PFSK-1 (cell line): ENCODE data around the gene PRMT1.

ENCODE experiments used
- POLR2AphosphoS5 ChIP-seq: IDR thresholded peaks from 2 replicates; pipeline ENCODE4 v1.6.1; 2012; ENCODE audit warnings: low read depth, mild to moderate bottlenecking, control low read depth, low read length, moderate library complexity
- REST ChIP-seq, 2 experiments: IDR thresholded peaks; 2 replicates each; pipeline versions ENCODE4 v1.6.1 to v1.8.0; 2011 to 2012; ENCODE audit warnings: low read depth in 2 of 2, low read length in 2 of 2, control low read depth in 1 of 2, inconsistent platforms in 1 of 2, mild to moderate bottlenecking in 1 of 2, moderate library complexity in 1 of 2; ENCODE audit not compliant: insufficient read depth in 1 of 2
- SIN3A ChIP-seq: IDR thresholded peaks from 2 replicates; pipeline ENCODE4 v1.6.1; 2012; ENCODE audit warnings: mild to moderate bottlenecking, low read length, moderate library complexity, borderline replicate concordance; ENCODE audit not compliant: insufficient read depth
- TAF1 ChIP-seq: IDR thresholded peaks from 2 replicates; pipeline ENCODE4 v1.6.1; 2012; ENCODE audit warnings: low read length, control low read depth, borderline replicate concordance; ENCODE audit not compliant: insufficient read depth

- TF ChIP-seq TAF1 (no peak), POLR2AphosphoS5 (no peak), REST (IDR thresholded peaks at IDR 0.05; ENCODE audit: insufficient read depth in 1 of 2, low read depth in 2 of 2, low read length in 2 of 2) (no peak), SIN3A (no peak)
Observed at GRCh38 chr19:49727217-49728030, 50.4 kb downstream of the PRMT1 start.
